ENCODE data around the gene IRAK2. TPM values are rescaled to one million over a fixed set of nuclear protein-coding genes. Genes with fewer than 3 reads are reported as not detected.
A peak's percentile ranks its signal among the peaks of the same experiment; 100 is the strongest.

The IRAK2 gene
- total RNA-seq, 1 experiment from 2014 or later, result 25.1 TPM

DNA sequence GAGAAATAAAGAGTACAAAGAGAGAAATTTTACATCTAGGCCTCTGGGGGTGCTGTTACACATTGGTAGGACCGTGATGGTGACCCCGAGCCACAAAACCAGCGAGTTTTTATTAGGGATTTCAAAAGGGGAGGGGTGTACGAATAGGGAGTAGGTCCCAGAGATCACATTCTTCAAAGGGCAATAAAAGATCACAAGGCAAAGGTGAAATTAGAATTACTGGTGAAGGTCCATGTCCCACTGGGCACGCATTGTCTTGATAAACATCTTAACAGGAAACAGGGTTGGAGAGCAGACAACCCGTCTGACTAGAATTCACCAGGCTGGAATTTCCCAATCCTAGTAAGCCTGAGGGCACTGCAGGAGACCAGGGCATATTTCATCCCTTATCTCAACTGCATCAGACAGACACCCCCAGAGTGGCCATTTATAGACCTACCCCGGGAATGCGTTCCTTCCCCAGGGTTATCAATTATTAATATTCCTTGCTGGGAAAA is 4.3 kb downstream of the IRAK2 start:
- no peaks in the 10 kb centered on the region; the same call in 1 of the 2 replicates for H3K36me3 ChIP-seq (ENCODE audit: control insufficient read depth, insufficient read depth, low read length)
- H3K4me3 ChIP-seq (ENCODE audit: low read depth in 2 of 2, low read length in 2 of 2), result no peak overlapping the region
- peaks cover 35% of the 10 kb centered on the region for H3K4me1 ChIP-seq (ENCODE audit: control insufficient read depth, insufficient read depth, low read length)
- CTCF ChIA-PET, result interaction anchor here (0.6 kb wide), 1 partner anchor 38 kb away, joined by 3 read pairs; no protein-coding TSS in a partner anchor
- in situ Hi-C loops (cut with HindIII; ENCODE audit: low pct_unique_long_range_greater_than_20kb, low sequenced_read_pairs), result loop anchor here (10.0 kb wide), 1 partner anchor 76 kb away; the partner anchor contains the start of gene TATDN2
- no peaks in the 10 kb centered on the region for H3K9me3 ChIP-seq (ENCODE audit: control insufficient read depth, insufficient read depth, low read depth, low read length)
- ATAC-seq (no peak), DNase-seq (ENCODE audit: low read depth, low spot score) (no peak)
- TSS peak; percentile 13 for BruUV-seq (replicated peaks)
- H3K27me3 ChIP-seq (ENCODE audit: control insufficient read depth, insufficient read depth, low read length), result no peaks in the 10 kb centered on the region
- TF ChIP-seq, protein P1, sequence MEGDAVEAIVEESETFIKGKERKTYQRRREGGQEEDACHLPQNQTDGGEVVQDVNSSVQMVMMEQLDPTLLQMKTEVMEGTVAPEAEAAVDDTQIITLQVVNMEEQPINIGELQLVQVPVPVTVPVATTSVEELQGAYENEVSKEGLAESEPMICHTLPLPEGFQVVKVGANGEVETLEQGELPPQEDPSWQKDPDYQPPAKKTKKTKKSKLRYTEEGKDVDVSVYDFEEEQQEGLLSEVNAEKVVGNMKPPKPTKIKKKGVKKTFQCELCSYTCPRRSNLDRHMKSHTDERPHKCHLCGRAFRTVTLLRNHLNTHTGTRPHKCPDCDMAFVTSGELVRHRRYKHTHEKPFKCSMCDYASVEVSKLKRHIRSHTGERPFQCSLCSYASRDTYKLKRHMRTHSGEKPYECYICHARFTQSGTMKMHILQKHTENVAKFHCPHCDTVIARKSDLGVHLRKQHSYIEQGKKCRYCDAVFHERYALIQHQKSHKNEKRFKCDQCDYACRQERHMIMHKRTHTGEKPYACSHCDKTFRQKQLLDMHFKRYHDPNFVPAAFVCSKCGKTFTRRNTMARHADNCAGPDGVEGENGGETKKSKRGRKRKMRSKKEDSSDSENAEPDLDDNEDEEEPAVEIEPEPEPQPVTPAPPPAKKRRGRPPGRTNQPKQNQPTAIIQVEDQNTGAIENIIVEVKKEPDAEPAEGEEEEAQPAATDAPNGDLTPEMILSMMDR (IDR thresholded peaks at IDR 0.05), result no peak; the same call in 1 of the 2 replicates
- TF ChIP-seq, protein P2, sequence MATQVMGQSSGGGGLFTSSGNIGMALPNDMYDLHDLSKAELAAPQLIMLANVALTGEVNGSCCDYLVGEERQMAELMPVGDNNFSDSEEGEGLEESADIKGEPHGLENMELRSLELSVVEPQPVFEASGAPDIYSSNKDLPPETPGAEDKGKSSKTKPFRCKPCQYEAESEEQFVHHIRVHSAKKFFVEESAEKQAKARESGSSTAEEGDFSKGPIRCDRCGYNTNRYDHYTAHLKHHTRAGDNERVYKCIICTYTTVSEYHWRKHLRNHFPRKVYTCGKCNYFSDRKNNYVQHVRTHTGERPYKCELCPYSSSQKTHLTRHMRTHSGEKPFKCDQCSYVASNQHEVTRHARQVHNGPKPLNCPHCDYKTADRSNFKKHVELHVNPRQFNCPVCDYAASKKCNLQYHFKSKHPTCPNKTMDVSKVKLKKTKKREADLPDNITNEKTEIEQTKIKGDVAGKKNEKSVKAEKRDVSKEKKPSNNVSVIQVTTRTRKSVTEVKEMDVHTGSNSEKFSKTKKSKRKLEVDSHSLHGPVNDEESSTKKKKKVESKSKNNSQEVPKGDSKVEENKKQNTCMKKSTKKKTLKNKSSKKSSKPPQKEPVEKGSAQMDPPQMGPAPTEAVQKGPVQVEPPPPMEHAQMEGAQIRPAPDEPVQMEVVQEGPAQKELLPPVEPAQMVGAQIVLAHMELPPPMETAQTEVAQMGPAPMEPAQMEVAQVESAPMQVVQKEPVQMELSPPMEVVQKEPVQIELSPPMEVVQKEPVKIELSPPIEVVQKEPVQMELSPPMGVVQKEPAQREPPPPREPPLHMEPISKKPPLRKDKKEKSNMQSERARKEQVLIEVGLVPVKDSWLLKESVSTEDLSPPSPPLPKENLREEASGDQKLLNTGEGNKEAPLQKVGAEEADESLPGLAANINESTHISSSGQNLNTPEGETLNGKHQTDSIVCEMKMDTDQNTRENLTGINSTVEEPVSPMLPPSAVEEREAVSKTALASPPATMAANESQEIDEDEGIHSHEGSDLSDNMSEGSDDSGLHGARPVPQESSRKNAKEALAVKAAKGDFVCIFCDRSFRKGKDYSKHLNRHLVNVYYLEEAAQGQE (IDR thresholded peaks at IDR 0.05; ENCODE audit: insufficient read depth in 1 of 2, low read depth in 2 of 2, low read length in 1 of 2), result no peak
- TF ChIP-seq TCF7L2 (IDR thresholded peaks at IDR 0.05; ENCODE audit: low read depth, low read length), result no peak
- no peak for TF ChIP-seq POLR2AphosphoS5 (IDR thresholded peaks at IDR 0.05; ENCODE audit: low read depth, low read length)
- no peak for TF ChIP-seq SIN3A (IDR thresholded peaks at IDR 0.05; ENCODE audit: borderline replicate concordance, insufficient read depth, low read depth, low read length)
- intact Hi-C loops (cut with micrococcal nuclease; ENCODE audit: unreplicated experiment), result no loop called here
- H3K27ac ChIP-seq (ENCODE audit: low read length), result peak overlapping the region; percentile 63
- POLR2A ChIA-PET, result no interaction called here

DNA sequence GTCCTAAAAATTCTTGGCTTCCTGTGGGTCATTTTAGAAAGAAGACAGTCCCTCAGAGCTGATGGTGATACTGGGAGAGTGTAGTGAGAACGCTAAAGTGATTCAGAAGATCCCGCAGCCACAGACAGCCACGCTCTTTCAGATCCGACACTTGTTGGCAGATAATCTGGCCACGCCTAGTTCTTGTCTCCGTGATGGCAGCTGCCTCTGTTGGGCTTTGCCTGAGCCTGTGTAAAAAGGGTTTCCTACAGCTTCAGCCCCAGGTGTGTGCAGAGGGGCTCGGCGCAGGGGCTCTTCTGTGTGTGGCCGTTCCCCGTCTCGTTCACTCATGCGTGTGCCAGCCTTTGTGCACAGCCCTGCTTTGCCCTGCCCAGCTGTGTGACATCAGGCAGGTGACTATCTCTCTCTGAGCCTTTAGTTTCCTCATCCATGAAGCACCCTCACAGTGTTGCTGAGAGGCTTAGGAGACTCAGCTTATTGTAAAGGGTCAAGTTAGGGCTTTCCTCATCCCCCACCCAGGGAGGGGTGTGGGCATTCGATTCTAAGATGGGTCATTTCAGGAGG is 6.3 kb downstream of the IRAK2 start:
- H3K9me3 ChIP-seq (ENCODE audit: control insufficient read depth, insufficient read depth, low read depth, low read length), result no peaks in the 10 kb centered on the region
- no peak for ATAC-seq
- no peak for TF ChIP-seq POLR2AphosphoS5 (IDR thresholded peaks at IDR 0.05; ENCODE audit: low read depth, low read length)
- TF ChIP-seq, protein P2 (IDR thresholded peaks at IDR 0.05; ENCODE audit: insufficient read depth in 1 of 2, low read depth in 2 of 2, low read length in 1 of 2), result no peak
- H3K27ac ChIP-seq (ENCODE audit: low read length), result peak overlapping the region; percentile 69
- CTCF ChIA-PET, result no interaction called here
- no peaks in the 10 kb centered on the region; the same call in 1 of the 2 replicates for H3K36me3 ChIP-seq (ENCODE audit: control insufficient read depth, insufficient read depth, low read length)
- peaks cover 37% of the 10 kb centered on the region for H3K4me1 ChIP-seq (ENCODE audit: control insufficient read depth, insufficient read depth, low read length)
- intact Hi-C loops (cut with micrococcal nuclease; ENCODE audit: unreplicated experiment) (loop anchor here (10.0 kb wide), 1 partner anchor 54 kb away; no protein-coding TSS in a partner anchor), in situ Hi-C loops (cut with HindIII; ENCODE audit: low pct_unique_long_range_greater_than_20kb, low sequenced_read_pairs) (no loop called here)
- POLR2A ChIA-PET, result no interaction called here
- BruUV-seq (replicated peaks), result no TSS peak
- no peaks in the 10 kb centered on the region for H3K27me3 ChIP-seq (ENCODE audit: control insufficient read depth, insufficient read depth, low read length)
- DNase-seq (ENCODE audit: low read depth, low spot score), result no peak
- no peak overlapping the region for H3K4me3 ChIP-seq (ENCODE audit: low read depth in 2 of 2, low read length in 2 of 2)

Measured in Panc1 (cell line).